ENCODE results near the gene CDC42BPG. TPM values are rescaled to one million over a fixed set of nuclear protein-coding genes. Genes with fewer than 3 reads are reported as not detected.

The CDC42BPG gene
- polyA plus RNA-seq, 2 donors, result 17.5 to 30.7 TPM

- H3K27ac ChIP-seq (ENCODE audit: low read depth in 2 of 2, low read length in 1 of 2), result no peak overlapping the region
- WGBS, 2 donors, result 74% methylated on average over 11 of the region's 11 CpGs
- H3K27me3 ChIP-seq (ENCODE audit: control insufficient read depth in 1 of 2, insufficient read depth in 2 of 2, low read length in 2 of 2), result no peaks in the 10 kb centered on the region
- H3K36me3 ChIP-seq (ENCODE audit: control insufficient read depth in 2 of 2, insufficient read depth in 2 of 2, low read length in 1 of 2), result peaks cover 0 to 23% of the 10 kb centered on the region in 2 donors
- H3K4me1 ChIP-seq (ENCODE audit: control insufficient read depth in 2 of 2, insufficient read depth in 2 of 2, low read length in 1 of 2), result no peaks in the 10 kb centered on the region
- no peak overlapping the region for H3K4me3 ChIP-seq (ENCODE audit: low read depth in 1 of 2, low read length in 2 of 2)
- no peaks in the 10 kb centered on the region for H3K9me3 ChIP-seq (ENCODE audit: control insufficient read depth in 2 of 2, insufficient read depth in 1 of 2, low read depth in 1 of 2, low read length in 1 of 2)
These were observed 50.9 kb downstream of the CDC42BPG start for GRCh38 chr11:64793271-64794160.

DNA sequence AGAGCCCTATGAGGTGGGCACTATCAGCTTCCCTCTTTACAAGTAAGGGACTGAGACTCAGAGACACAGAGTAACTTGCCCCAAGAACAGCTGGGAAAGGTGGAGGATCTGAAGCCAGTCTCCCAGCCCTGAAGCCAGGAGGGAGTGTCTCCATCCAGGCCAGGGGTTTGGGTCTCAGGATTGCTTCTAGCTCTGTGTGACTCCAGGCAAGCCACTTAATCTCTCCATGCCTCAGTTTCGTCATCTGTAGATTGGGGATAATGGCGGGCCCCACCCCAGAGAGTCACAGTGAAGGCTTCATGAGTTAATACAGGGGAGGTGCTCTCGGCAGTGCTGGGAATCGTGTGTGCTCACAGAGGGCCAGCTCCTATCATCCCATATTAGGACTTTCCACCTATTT is 52.0 kb downstream of the CDC42BPG start:
- no peaks in the 10 kb centered on the region for H3K4me1 ChIP-seq (ENCODE audit: control insufficient read depth in 2 of 2, insufficient read depth in 2 of 2, low read length in 1 of 2)
- 86 to 92% methylated on average over 4 of the region's 4 CpGs for WGBS, 2 donors
- H3K27me3 ChIP-seq (ENCODE audit: control insufficient read depth in 1 of 2, insufficient read depth in 2 of 2, low read length in 2 of 2), result no peaks in the 10 kb centered on the region
- no peak overlapping the region for H3K27ac ChIP-seq (ENCODE audit: low read depth in 2 of 2, low read length in 1 of 2)
- H3K9me3 ChIP-seq (ENCODE audit: control insufficient read depth in 2 of 2, insufficient read depth in 1 of 2, low read depth in 1 of 2, low read length in 1 of 2), result no peaks in the 10 kb centered on the region
- H3K4me3 ChIP-seq (ENCODE audit: low read depth in 1 of 2, low read length in 2 of 2), result no peak overlapping the region
- peaks cover 0 to 23% of the 10 kb centered on the region in 2 donors for H3K36me3 ChIP-seq (ENCODE audit: control insufficient read depth in 2 of 2, insufficient read depth in 2 of 2, low read length in 1 of 2)

GRCh38 chr11:64791781-64792291 is 52.6 kb downstream of the CDC42BPG start:
- Histone ChIP-seq H3K36me3 (ENCODE audit: control insufficient read depth in 2 of 2, insufficient read depth in 2 of 2, low read length in 1 of 2) (peaks cover 0 to 19% of the 10 kb centered on the region in 2 donors), H3K27ac (ENCODE audit: low read depth in 2 of 2, low read length in 1 of 2) (no peak overlapping the region), H3K4me3 (ENCODE audit: low read depth in 1 of 2, low read length in 2 of 2) (no peak overlapping the region), H3K9me3 (ENCODE audit: control insufficient read depth in 2 of 2, insufficient read depth in 1 of 2, low read depth in 1 of 2, low read length in 1 of 2) (no peaks in the 10 kb centered on the region), H3K27me3 (ENCODE audit: control insufficient read depth in 1 of 2, insufficient read depth in 2 of 2, low read length in 2 of 2) (no peaks in the 10 kb centered on the region), H3K4me1 (ENCODE audit: control insufficient read depth in 2 of 2, insufficient read depth in 2 of 2, low read length in 1 of 2) (no peaks in the 10 kb centered on the region)
- 85 to 91% methylated on average over 14 of the region's 14 CpGs for WGBS, 2 donors

GRCh38 chr11:64790205-64791095 is 54.0 kb downstream of the CDC42BPG start:
- no peaks in the 10 kb centered on the region for H3K4me1 ChIP-seq (ENCODE audit: control insufficient read depth in 2 of 2, insufficient read depth in 2 of 2, low read length in 1 of 2)
- H3K27me3 ChIP-seq (ENCODE audit: control insufficient read depth in 1 of 2, insufficient read depth in 2 of 2, low read length in 2 of 2), result no peaks in the 10 kb centered on the region
- H3K4me3 ChIP-seq (ENCODE audit: low read depth in 1 of 2, low read length in 2 of 2), result no peak overlapping the region
- 87 to 90% methylated on average over 25 of the region's 25 CpGs for WGBS, 2 donors
- H3K9me3 ChIP-seq (ENCODE audit: control insufficient read depth in 2 of 2, insufficient read depth in 1 of 2, low read depth in 1 of 2, low read length in 1 of 2), result no peaks in the 10 kb centered on the region
- H3K36me3 ChIP-seq (ENCODE audit: control insufficient read depth in 2 of 2, insufficient read depth in 2 of 2, low read length in 1 of 2), result peaks cover 0 to 12% of the 10 kb centered on the region in 2 donors
- no peak overlapping the region for H3K27ac ChIP-seq (ENCODE audit: low read depth in 2 of 2, low read length in 1 of 2)

GRCh38 chr11:64789331-64790204 is 54.9 kb downstream of the CDC42BPG start:
- Histone ChIP-seq H3K36me3 (ENCODE audit: control insufficient read depth in 2 of 2, insufficient read depth in 2 of 2, low read length in 1 of 2) (peaks cover 0 to 12% of the 10 kb centered on the region in 2 donors), H3K4me1 (ENCODE audit: control insufficient read depth in 2 of 2, insufficient read depth in 2 of 2, low read length in 1 of 2) (no peaks in the 10 kb centered on the region), H3K4me3 (ENCODE audit: low read depth in 1 of 2, low read length in 2 of 2) (no peak overlapping the region), H3K9me3 (ENCODE audit: control insufficient read depth in 2 of 2, insufficient read depth in 1 of 2, low read depth in 1 of 2, low read length in 1 of 2) (no peaks in the 10 kb centered on the region), H3K27me3 (ENCODE audit: control insufficient read depth in 1 of 2, insufficient read depth in 2 of 2, low read length in 2 of 2) (no peaks in the 10 kb centered on the region), H3K27ac (ENCODE audit: low read depth in 2 of 2, low read length in 1 of 2) (no peak overlapping the region)
- 89 to 91% methylated on average over 15 of the region's 15 CpGs for WGBS, 2 donors

DNA sequence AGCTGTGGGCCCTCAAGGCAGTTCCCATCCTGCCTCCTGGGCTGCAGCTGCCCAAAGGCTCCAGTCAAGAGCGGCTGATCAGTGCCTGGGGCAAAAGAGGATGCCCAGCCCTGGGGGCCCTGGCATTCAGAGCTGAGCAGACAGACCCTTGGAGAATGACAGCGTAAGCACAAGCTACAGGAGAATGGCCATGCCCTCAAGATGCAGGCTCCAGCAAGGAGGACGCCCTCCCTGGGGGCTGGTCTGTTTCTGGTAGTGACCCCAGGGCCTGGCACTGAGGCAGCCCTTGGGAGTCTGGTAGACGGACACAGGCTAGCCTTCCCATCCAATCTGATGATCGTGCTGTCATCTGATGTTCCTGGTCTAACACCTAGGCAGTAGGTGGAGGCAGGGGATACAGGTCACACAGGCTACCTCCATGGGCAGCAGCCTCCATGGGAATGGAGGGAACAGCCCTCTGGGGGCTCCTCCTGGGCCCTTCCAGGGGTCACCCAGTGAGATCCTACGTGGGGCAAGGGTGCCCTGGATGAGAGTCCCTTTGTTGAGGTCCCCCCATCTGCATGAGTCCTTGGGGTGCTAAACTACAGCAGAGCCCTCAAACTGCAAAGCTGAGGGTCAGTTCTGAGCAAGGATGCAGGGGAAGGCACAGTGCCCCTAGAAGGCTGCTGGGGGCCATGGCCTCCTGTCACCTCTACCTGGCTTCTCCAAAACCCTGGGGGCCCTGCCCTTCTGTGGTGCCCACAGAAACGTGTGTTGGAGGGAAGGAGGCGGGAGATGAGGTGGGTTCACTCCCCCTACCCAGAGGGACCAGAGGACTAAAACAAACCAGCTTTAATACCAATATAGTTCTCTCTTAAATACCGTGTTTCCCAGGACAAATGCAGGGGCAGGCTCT is 55.9 kb downstream of the CDC42BPG start:
- no peaks in the 10 kb centered on the region for H3K4me1 ChIP-seq (ENCODE audit: control insufficient read depth in 2 of 2, insufficient read depth in 2 of 2, low read length in 1 of 2)
- 83 to 85% methylated on average over 9 of the region's 9 CpGs for WGBS, 2 donors
- H3K9me3 ChIP-seq (ENCODE audit: control insufficient read depth in 2 of 2, insufficient read depth in 1 of 2, low read depth in 1 of 2, low read length in 1 of 2), result no peaks in the 10 kb centered on the region
- no peak overlapping the region for H3K4me3 ChIP-seq (ENCODE audit: low read depth in 1 of 2, low read length in 2 of 2)
- no peaks in the 10 kb centered on the region for H3K27me3 ChIP-seq (ENCODE audit: control insufficient read depth in 1 of 2, insufficient read depth in 2 of 2, low read length in 2 of 2)
- H3K27ac ChIP-seq (ENCODE audit: low read depth in 2 of 2, low read length in 1 of 2), result no peak overlapping the region
- H3K36me3 ChIP-seq (ENCODE audit: control insufficient read depth in 2 of 2, insufficient read depth in 2 of 2, low read length in 1 of 2), result peaks cover 0 to 12% of the 10 kb centered on the region in 2 donors

GRCh38 chr11:64787526-64788320 is 56.7 kb downstream of the CDC42BPG start:
- H3K36me3 ChIP-seq (ENCODE audit: control insufficient read depth in 2 of 2, insufficient read depth in 2 of 2, low read length in 1 of 2), result peaks cover 0 to 12% of the 10 kb centered on the region in 2 donors
- no peaks in the 10 kb centered on the region for H3K9me3 ChIP-seq (ENCODE audit: control insufficient read depth in 2 of 2, insufficient read depth in 1 of 2, low read depth in 1 of 2, low read length in 1 of 2)
- H3K4me1 ChIP-seq (ENCODE audit: control insufficient read depth in 2 of 2, insufficient read depth in 2 of 2, low read length in 1 of 2), result no peaks in the 10 kb centered on the region
- H3K4me3 ChIP-seq (ENCODE audit: low read depth in 1 of 2, low read length in 2 of 2), result no peak overlapping the region
- H3K27ac ChIP-seq (ENCODE audit: low read depth in 2 of 2, low read length in 1 of 2), result no peak overlapping the region
- no peaks in the 10 kb centered on the region for H3K27me3 ChIP-seq (ENCODE audit: control insufficient read depth in 1 of 2, insufficient read depth in 2 of 2, low read length in 2 of 2)
- WGBS, 2 donors, result 44% methylated on average over 15 of the region's 15 CpGs

GRCh38 chr11:64786308-64786707 is 58.1 kb downstream of the CDC42BPG start:
- no peak overlapping the region for H3K4me3 ChIP-seq (ENCODE audit: low read depth in 1 of 2, low read length in 2 of 2)
- no peaks in the 10 kb centered on the region for H3K4me1 ChIP-seq (ENCODE audit: control insufficient read depth in 2 of 2, insufficient read depth in 2 of 2, low read length in 1 of 2)
- 91 to 95% methylated on average over 10 of the region's 10 CpGs for WGBS, 2 donors
- no peaks in the 10 kb centered on the region for H3K9me3 ChIP-seq (ENCODE audit: control insufficient read depth in 2 of 2, insufficient read depth in 1 of 2, low read depth in 1 of 2, low read length in 1 of 2)
- H3K36me3 ChIP-seq (ENCODE audit: control insufficient read depth in 2 of 2, insufficient read depth in 2 of 2, low read length in 1 of 2), result peaks cover 0 to 7% of the 10 kb centered on the region in 2 donors
- no peaks in the 10 kb centered on the region for H3K27me3 ChIP-seq (ENCODE audit: control insufficient read depth in 1 of 2, insufficient read depth in 2 of 2, low read length in 2 of 2)
- no peak overlapping the region for H3K27ac ChIP-seq (ENCODE audit: low read depth in 2 of 2, low read length in 1 of 2)

Data from esophagus (tissue), 2 donors.